Measurements from ENCODE around the gene SCN1B.

SCN1B gene

GRCh38 chr19:35056513-35057063, 26.3 kb downstream of the SCN1B start:
- no peak for DNase-seq

GRCh38 chr19:35058370-35058769, 28.1 kb downstream of the SCN1B start:
- DNase-seq, result no peak

DNA sequence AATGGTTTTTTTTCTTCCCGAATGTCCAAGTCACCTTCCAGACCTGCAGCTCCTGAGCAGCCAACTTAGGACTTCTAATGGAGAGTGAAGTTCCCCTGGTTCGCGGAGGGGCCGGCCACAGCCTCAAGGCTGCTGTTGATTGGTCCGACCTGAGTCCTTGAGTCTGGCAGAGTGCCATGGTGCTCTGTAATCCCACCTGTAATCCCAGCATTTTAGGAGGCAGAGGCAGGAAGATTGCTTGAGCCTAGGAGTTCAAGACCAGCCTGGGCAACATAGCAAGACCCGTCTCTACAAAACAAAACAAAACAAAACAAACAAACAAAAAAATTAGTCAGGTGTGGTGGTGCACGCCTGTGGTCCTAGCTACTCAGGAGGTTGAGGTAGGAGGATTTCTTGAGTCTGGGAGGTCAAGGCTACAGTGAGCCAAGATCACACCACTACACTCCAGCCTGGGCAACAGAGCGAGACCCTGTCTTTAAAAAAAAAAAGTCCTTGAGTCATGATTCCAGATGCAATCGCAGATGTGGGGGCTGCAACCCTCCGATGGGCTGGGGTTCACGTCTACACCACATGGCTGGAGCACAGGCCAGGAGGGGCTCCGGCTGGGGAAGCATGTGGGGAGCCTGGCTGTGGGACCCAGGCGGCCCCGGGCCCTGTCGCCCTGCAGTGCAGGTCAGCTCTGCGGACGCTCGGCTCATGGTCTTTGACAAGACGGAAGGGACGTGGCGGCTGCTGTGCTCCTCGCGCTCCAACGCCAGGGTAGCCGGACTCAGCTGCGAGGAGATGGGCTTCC, 28.9 kb downstream of the SCN1B start:
- DNase-seq, result no peak

GRCh38 chr19:35059799-35060091, 29.5 kb downstream of the SCN1B start:
- DNase-seq, result no peak

- no peak for DNase-seq
Observed at GRCh38 chr19:35060160-35060855, 30.0 kb downstream of the SCN1B start.

DNA sequence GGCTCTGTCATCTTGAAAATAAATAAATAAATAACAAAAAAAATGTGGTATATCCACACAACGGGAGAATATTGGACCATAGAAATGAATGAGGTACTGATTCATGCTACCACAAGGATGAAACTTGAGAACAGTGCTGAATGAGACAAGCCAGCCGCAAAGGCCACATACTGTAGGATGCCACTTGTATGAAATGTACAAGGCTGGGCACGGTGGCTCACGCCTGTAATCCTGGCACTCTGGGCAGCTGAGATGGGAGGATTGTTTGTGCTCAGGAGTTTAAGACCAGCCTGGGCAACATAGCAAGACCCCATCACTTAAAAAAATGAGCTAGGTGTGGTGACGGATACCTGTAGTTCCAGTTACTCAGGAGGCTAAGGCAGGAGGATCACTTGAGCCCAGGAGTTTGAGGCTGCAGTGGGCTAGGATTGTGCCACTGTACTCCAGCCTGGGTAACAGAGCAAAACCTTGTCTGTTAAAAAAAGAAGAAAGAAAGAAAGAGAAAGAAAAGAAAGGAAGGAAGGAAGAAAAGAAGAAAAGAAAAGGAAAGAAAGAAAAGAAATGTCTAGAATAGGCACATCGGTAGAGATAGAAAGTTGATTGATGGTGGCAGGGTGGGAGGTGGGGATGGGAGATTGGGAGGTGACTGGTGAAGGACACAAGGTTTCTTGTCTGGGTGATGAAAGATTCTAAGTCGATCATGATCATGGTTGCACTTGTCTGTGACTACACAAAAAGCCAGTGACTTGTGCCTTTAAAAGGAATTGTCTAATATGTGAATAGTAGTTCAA, 31.5 kb downstream of the SCN1B start:
- no peak for DNase-seq

DNA sequence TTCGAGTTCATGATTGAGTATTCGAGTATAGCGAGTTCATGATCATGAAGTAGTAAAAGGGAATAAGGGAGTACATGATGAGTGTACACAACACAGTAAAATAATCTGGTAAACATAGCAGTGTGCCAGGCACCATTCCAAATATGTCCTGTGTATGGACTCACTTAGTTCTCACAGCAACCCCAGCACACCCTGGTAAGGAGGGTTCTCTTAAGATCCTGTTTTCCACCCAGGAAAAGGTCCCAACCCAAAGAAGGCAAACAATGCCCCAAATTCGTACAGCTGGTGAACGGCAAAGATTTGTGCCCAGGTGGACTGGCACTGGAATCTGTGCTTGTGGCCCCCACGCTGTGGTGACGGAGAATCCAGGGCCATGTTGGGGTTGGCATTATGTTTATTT, 32.7 kb downstream of the SCN1B start:
- DNase-seq, result no peak

GRCh38 chr19:35063940-35064818, 33.9 kb downstream of the SCN1B start:
- no peak for DNase-seq

GRCh38 chr19:35065574-35065973, 35.3 kb downstream of the SCN1B start:
- DNase-seq, result no peak

DNA sequence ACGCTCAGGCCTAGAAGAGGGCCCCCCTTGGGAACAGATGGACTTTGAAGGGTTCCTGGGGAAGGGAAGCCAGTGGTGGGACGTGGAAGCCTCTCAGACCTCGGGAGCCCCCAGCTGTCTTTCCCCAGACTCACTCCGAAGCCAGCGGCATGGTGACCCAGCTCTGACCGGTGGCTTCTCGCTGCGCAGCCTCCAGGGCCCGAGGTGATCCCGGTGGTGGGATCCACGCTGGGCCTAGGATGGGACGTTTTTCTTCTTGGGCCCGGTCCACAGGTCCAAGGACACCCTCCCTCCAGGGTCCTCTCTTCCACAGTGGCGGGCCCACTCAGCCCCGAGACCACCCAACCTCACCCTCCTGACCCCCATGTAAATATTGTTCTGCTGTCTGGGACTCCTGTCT, 35.9 kb downstream of the SCN1B start:
- no peak for DNase-seq

DNA sequence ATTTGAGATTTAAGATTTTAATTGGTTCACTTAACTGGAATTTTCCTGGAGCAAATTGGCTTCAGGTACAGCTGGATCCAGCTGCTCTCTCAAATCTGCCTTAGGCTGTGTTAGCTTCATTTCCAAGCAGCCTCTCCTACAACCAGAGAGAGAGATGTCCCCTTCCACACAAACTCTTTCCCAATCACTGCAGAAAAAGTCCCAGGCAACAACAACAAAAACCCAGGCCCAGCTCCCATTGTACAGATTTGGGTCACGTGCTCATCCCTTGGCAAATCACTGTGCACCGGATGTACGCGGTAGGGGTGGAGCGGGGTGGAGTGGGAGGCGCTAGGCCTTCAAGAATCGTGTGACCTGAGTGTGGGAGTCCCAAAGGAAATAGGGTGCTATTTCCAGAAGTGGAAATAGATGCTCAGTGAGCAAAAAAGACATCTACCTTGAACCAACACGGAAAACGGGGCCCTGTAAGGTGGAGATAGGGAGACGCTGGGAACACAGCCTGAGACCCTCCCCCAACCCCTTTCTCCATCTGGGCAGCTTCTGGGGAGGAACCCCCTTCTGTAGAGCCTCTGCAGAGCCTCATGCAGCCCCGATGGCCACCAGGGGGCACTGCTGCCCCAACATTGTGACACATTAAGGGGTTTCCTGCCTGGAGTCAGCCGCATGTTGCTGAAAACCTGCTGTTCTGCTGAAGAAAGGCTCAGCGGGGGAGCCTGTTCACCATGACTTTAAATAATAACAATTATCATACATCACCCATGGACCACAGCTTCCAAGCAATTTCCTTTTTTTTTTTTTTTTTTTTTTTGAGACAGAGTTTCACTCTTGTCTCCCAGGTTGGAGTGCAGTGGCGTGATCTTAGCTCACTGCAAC, 36.7 kb downstream of the SCN1B start:
- DNase-seq, result peak; percentile 95

DNA sequence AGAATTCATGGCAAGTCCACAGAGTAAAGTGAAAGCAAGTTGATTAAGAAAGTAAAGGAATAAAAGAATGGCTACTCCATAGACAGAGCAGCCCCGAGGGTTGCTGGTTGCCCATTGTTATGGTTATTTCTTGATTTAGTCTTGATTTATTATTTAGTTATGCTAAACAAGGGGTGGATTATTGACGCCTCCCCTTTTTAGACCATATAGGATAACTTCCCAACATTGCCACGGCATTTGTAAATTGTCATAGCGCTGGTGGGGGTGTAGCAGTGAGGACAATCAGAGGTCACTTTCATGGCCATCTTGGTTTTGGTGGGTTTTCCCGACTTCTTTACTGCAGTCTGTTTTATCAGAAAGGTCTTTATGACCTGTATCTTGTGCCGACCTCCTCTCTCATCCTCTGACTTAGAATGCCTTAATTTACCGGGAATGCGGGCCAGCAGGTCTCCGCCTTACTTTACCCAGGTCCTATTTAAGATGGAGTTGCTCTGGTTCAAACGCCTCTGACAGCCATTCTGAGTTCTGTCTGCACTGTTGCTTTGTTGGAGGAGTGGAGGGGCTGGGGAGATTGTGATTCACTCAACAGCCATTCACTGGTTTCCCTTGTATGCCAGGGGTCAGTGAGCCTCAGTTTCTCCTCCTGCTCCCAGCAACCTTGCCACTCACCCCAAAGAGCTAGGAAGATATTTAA, 38.8 kb downstream of the SCN1B start:
- DNase-seq, result no peak

GRCh38 chr19:35069696-35070095, 39.4 kb downstream of the SCN1B start:
- no peak for DNase-seq

- no peak for DNase-seq
Observed at GRCh38 chr19:35070471-35070870, 40.2 kb downstream of the SCN1B start.

DNA sequence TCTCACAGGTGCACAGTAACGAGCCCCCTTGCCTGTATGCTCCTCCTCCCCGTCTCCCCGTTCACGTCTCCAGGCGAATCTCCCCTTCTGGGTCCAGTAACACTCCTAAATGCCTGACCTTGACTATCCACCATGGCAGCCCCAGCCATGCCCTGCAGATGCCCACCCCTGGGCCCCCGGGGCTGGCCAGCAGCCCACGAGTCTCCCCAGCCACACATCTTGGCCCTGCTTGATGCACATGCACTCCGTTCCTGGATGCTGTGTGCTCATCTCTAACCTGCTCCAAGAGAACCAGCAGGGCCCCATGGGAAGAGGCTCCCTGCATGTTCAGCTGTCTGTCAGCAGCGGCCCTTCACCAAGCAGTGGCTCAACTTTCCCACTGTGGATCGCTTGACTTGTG, 43.2 kb downstream of the SCN1B start:
- DNase-seq, result no peak

- DNase-seq, result no peak
Observed at GRCh38 chr19:35073941-35074340, 43.7 kb downstream of the SCN1B start.

GRCh38 chr19:35074426-35075201, 44.3 kb downstream of the SCN1B start:
- DNase-seq, result no peak

DNA sequence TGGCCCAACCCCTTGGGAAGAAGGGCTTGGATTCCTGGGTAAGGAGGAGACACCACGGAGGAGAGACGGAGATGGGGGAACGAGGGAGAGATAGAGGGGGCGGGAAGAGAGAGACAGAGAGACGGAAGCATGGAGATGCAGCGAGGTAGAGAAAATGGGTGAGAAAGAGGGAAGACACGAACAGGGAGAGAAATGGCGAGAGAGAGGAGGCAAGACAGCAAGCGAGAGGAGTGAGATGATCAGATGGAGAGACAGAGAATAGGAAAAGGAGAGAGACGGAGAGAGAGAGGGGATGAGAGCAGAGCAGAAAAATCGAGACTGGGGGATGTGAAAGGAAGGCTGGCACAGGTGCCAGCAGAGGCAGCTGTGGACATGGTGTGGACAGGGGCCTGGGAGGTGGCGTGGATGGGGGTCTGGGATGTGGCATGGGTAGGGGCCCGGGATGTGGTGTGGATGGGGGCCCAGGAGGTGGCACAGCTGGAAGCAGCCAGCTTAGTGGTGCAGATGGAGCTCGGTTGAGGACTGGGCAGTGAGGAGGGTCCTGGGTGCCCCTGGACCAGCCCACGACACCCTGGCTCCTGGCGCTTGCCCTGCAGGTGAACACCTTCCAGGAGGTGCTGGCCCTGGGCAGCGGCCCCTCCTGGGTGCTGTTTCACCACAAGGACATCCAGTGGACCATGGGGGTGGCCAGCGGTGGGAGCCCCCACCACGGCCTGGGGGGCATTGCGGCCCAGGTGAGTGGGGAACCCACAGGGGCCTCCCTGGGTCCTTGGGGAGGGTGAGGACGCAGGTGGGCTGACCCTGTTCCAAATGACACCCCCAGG, 45.1 kb downstream of the SCN1B start:
- no peak for DNase-seq

GRCh38 chr19:35076026-35076370, 45.7 kb downstream of the SCN1B start:
- DNase-seq, result no peak
